LHCN-M2 (cell line): ENCODE results near the gene PNLIPRP2. TPM values are rescaled to one million over a fixed set of nuclear protein-coding genes. Genes with fewer than 3 reads are reported as not detected.
A peak's percentile ranks its signal among the peaks of the same experiment; 100 is the strongest.

ENCODE experiments used
- DNase-seq: peaks from one replicate; pipeline ENCODE4 v3.0.0-alpha.2; 2012; ENCODE audit warnings: low read depth
- total RNA-seq: library from RNA; depleted of rRNA; stranded (reverse); fragments of >200 nt; gene quantifications from 2 replicates; pipeline ENCODE4 v1.2.3, GENCODE V29; 2014; rRNA removed

Gene PNLIPRP2
- total RNA-seq, 1 experiment from 2014 or later, result not detected

DNA sequence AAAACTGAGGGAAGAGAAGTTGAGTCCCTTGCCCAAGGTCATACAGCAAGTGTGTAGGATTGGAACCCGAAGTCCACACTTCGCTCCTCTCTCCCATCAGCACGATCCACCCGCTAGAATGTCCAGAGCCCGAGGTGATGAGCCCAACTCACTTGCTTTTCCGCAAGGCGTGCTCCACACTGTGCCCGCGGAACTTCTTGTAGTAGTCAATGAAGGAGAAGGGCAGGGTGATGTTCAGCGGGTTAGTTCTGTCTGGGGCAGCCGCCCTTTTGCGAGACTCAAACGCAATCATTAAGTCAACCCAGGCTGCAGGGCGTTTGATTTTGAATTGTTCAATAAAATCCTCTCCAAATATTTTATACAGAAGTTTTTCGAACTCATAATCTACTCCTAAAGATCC, 58.6 kb downstream of the PNLIPRP2 start:
- DNase-seq, result no peak

DNA sequence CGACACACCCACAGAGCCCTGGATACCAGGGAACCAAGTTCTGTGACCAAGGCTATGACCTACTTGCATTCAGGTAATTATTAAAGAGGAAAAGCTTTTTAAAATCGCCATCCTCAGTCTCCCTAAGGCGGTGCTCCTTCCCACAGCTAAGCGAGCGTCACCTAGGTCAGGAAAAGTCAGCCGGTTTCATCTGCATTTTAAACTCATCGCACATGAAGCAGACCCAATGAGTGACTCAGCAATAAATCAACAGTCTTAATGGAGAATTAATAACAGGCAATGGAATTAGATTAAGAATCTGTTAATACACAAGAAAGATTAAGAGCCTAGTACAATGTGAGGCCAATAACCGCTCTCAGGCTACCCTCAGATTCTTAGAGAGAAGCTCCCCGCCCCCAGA, 62.4 kb downstream of the PNLIPRP2 start:
- DNase-seq, result no peak

DNA sequence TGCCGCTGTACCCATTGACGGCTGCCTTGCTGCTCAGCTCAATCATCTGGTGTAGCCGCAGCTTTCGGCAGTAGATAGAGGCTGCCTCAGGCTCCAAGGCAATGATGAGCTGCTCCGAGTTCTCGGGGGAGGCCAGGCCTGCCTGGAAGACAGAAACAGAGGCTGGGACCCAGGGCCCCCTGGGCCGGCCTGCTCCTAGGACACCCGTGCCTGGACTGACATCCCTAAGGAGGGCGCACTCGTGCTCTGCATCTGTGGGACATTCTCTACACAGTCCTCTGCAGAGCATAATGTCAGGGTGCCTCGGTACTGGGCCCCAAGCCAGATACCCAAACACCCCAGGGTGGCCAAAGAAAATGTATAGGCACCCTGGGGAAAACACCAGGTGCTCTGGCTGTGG, 63.1 kb downstream of the PNLIPRP2 start:
- no peak for DNase-seq

DNA sequence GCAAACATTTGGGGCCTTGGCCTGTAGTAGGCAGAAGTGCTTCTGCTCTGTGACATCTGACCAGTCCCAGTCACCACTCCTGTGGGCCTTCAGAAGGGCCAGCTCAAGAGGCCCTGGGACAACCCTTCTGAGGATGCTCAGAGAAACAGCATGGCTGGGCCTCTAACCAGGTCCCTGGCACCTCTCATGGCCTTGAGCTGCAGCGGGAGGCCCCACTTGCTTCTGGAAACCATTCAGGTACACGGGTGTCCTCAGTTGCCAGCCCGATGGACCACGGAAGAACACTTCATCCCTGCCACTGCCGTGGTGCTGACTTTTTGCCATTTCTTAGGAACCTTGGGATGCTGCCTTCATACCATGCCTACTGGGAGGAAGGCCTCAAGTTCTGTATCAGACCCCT, 64.0 kb downstream of the PNLIPRP2 start:
- DNase-seq, result no peak

DNA sequence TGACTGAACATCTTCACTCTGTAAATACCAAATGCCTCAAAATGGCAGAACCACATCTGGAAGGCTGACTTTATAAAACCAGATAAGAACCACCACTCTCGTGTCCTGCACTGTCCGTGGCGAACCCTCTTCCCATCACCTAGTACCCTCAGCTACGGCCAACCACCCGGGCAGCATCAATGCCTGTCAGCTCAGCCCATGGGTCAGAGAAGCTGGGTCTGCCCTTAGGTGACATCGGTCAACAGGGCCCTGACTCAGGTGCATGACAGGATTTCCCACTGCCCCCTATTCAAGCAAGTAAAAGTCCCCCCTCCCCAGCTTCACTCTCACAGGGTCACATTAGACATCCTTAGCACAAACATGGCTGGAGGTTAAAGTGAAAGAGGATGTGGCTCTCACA, 65.1 kb downstream of the PNLIPRP2 start:
- DNase-seq, result no peak

DNA sequence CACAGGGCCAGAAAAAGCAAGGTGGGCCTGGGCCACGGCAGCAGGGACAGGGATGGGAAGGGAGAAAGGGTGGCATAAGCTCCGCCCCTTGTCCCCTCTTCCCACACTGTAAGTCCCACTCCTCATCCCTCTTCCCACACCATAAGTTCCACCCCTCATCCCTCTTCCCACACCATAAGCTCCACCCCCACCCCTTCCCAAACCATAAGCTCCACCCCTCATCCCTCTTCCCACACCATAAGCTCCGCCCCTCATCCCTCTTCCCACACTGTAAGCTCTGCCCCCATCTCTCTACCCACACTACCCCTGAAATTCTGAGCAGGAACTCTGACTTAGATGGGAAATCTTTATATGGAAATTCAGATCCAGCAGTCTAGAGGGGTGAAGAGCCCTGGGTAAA, 65.9 kb downstream of the PNLIPRP2 start:
- no peak for DNase-seq

DNA sequence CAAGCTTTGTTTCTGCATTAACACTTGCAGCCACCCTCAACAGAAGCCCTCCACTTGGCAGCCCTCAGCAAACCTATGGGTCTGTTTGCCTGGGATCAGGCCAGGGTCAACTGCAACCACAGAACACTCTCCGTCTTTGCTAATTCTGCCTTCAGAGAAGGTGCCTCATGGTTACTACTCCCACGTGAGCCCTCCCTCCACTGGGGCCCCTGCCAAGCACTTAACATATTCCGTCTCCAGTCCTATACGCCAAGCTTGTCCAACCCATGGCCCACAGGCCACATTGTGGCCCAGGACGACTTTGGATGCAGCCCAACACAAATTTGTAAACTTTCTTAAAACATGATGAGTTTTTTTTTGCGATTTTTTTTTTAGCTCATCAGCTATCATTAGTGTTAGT, 66.9 kb downstream of the PNLIPRP2 start:
- DNase-seq, result no peak

DNA sequence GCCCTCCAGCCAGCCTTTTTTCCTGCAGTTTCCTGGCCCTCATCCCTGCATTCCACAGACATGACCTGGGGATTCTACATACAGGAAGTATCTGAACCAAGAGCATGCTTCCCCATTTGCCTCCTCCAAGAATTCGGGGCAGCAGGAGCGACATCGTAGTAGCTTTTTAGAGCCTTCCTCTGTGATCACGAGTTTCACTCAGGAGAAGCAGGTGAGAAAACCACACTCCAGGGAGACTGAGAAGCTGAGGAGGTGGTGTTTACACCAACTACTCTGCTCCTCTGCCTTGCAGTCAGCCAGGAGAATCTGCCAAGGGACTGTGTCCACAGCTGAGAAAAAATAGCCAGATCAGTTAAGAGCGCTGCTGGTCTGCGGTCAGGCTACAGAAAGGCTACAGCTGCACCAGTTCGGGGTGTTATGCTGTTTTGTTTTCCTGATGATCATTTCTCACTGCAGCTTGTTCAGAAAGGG, 67.5 kb downstream of the PNLIPRP2 start:
- DNase-seq, result peak; percentile 62

DNA sequence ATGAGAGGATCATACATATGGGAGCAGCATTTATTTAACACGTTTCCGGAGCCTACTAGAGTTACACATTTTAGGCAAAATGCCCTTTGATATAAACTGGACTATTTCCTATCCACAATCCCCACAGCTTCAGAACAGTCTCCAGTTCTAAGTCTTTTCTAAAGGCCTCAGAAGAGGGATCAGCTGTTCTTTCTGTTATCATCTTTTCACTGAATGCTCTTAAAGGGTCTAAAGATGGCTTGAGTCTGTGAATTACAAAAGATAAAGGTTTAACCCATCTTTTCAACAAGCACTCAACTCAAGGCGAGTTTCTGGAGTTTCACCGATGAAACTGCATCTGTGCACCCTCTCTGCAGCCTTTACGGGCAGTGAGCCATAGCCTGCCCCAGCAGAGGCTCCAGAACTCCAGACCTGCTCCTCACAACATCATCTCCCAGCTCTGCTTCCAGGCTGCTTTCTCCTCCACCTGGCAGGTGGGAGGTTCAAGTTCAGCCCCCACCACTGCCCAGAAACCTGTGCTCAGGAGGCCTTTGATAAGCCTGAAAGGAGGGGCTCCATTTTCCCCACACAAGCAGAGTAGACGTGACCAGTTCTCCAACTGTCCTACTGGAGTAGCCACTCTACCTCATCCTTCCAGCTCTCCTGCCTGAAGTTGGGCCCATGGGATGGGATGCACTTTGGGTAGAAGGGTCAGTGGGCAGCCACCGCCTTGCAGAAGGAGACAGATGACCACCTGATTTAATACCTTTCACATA, 68.2 kb downstream of the PNLIPRP2 start:
- DNase-seq, result no peak

DNA sequence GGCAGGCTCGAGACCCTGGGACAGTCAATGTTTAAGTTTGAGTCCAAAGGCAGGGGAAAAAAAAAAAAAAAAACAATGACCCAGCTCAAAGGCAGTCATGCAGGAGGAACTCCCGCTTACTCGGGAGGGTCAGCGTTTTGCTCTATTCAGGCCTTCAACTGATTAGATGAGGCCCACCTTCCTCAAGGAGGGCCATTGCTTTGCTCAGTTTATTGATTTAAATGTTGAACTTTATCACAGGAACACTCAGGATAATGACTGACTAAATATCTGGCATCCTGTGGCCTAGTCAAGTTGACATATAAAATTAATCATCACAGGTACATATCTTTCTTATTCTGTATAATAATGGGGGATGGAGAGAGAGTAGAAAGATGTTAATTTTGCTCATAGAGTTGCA, 69.0 kb downstream of the PNLIPRP2 start:
- DNase-seq, result no peak

DNA sequence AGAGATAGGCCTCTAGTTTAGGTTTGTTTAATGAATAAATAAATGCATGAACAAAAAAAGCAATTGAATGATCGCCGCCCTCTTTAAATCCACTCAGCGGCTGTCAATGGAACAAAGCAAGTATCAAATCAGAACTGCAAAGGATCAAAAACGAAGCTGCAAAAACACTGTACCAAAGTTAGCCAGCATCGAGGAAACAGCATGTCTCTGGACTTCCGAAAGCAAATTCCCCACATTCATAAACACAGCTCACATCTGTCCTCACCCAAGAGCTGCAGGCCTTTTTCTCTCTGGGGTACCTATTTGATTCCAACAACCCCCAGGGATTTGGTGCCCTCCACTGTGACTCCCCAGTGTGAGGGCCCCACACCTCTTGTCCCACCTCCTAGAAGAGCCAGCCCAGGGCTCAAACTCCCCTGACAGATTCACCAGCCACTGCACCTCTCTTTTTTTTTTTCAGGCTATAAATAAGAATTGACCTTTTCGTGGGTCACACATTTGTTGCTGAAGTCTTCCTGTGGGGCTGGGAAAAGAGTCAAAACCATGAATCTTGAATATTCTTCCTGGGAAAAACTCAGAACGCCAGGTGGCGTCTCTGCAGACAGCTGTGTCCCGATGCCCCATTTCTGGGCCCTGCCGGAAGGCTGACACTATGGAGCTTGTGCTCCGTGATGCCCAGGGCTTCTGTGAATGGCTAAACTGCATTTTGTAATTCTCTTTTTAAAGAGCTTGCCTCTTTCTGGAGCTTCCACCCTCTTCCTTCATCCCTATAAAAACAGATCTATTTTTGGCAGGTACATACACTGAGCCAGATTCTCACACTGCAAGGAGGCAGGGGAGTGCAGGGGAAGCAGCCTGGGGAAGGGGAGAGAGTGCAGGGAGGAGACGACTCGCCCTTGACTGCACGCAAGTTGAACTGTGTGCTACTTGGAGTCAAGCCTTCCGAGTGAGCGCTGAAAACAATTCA, 69.9 kb downstream of the PNLIPRP2 start:
- DNase-seq, result peak; percentile 9

DNA sequence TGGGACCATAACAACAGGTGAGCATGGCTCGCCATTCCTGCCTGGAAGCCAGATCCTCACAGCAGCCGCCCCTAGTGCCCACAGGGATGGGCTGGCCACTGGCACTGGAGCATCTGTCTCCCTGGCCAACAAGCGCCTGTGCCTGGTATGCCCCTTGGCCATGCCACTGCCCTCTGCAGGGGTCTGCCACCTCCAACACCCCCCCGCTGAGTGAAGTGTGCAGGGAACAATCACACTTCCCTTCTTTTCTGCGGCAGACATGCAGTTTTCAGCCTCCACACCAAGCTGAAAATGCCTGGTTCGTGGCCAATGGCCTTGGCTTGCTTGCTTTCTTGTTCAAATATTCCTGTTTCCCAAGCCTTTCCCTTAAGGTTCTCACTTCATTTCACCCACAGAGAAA, 70.9 kb downstream of the PNLIPRP2 start:
- DNase-seq, result no peak

DNA sequence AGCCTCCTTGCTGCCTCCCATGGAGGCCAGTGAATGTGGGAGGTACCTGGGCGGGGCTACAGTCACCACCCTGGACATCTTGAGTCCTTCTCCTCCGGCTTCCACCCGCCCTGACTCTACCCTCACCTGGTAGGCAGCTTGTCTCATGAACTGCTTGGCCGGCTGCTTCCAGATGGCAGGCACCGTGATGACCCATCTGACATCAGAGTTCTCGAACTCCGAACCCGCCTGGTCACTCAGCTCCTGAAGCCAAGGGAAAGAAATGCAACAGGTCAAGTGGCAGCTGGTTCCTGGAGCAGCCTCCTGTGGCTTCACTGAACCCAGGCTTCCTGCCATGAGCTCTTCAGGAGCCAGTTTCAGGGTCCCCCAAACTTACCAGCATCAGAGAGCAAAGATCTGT, 71.5 kb downstream of the PNLIPRP2 start:
- no peak for DNase-seq

DNA sequence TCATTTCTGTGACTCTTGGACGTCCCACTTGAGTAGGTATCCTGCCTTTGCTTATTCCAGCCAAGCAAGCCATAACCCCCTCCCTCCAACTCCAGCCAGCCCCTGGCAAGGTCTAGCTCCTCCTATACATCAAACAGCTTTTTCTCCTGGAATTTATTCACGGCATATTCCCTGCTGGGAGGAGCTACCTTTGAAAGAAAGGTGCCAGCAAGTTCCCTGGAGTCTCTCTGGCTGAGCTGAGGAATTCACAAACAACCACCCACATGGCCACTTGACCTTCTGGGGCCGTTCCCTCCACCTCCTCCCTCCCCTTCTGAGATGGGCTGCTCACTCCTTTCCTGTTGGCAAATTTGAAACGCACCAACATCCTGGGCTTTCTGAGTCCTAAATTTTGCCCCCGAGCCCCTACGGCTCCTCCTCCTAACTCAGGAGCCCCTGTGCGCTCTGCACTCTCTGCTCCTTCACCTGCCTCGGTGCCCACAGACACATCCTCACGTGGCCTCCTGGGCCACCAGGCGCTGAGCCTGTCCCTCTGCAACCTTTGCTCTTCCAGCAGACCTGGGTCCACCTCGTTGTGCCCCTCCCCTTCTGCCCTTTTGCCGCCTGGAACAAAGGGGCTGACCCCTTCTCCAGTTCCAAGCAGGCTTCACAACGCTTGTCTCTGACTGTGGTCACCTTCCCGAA, 73.6 kb downstream of the PNLIPRP2 start:
- no peak for DNase-seq

Other genes starting within 250 kb of the PNLIPRP2 start
- gene PNLIPRP3, start 193.1 kb upstream of the PNLIPRP2 start, total RNA-seq, result 0.06 TPM in 1 of 2 replicates, not detected in the other
- gene PNLIP, start 75.0 kb upstream of the PNLIPRP2 start, total RNA-seq, result 0.13 and 0.34 TPM in 2 replicates
- gene PNLIPRP1, start 30.0 kb upstream of the PNLIPRP2 start, total RNA-seq, result not detected in 2 replicates
- 3.6 TPM in 2 replicates for gene HSPA12A, start 121.6 kb downstream of the PNLIPRP2 start, total RNA-seq
- 0.19 and 0.23 TPM in 2 replicates for gene ENO4, start 228.5 kb downstream of the PNLIPRP2 start, total RNA-seq